ENCODE measurements around the gene ETV6. TPM values are rescaled to one million over a fixed set of nuclear protein-coding genes. Genes with fewer than 3 reads are reported as not detected.

The ETV6 gene
- total RNA-seq, 1 experiment from 2014 or later: 14.1 TPM

DNA sequence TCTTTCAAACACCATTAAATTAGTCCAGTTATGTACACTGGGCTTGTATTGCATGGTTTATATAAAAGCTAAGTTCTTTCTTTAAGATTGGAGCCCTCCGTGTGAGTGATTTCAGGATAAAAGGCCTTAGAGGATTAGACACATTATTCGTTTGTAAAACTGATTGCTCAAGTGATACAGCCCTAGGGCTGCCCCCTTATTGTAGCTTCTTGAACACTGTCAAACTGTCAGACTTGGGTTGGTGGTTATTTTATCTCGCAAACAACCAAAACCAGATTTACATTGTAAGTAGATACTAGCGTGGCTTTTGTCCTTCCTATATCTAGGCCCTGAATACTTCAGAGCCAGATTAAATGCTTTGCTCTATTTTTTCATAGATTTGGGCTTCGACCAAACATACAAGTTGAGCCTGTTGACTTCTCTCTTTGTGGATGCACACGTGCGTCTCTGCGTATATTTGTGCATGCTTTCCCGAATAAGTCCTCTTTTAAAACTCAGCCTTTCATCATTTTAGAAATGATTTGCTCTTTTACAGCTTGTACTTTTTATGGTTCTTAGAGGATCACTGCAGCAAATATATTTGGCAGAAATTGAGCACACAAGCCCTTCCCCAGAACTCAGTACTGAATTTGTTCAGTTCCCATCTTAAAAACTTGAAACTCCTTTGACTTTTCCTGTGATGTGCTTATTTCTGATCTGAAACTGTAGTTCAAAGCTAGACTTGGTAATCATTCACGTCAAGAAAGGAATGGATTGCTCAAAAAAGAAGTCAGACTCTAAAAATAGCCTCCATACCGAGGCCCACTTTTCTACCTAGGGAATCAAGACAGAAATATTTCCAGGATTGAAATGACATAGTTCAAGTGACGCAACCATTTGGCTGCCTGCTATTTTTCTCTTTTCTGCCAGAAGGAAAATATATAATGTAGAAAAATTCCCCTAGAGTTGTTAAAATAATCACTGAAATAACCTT, 129.5 kb downstream of the ETV6 start:
- ChIA-PET RAD21 (ENCODE audit: low non-redundant PET in 1 of 2, low total read pairs in 2 of 2, uncharacterized antibody in 2 of 2, unreplicated experiment in 2 of 2) (no interaction called here), POLR2A (no interaction called here), CTCF (no interaction called here)
- H3K9me2 ChIP-seq (ENCODE audit: insufficient read depth): no peaks in the 10 kb centered on the region
- no peaks in the 10 kb centered on the region for H3K4me1 ChIP-seq (ENCODE audit: control insufficient read depth in 1 of 2, insufficient read depth in 2 of 2, low read length in 2 of 2)
- ATAC-seq: no peak
- no TSS peak for BruUV-seq (replicated peaks)
- H3K79me2 ChIP-seq (ENCODE audit: insufficient read depth, low read length): no peaks in the 10 kb centered on the region
- H3K4me3 ChIP-seq (replicated peaks in 1 of 2; ENCODE audit: low read depth in 1 of 2, low read length in 2 of 2): no peak overlapping the region
- H4K20me1 ChIP-seq (ENCODE audit: insufficient read depth): no peaks in the 10 kb centered on the region
- no peak overlapping the region for H3K4me2 ChIP-seq (ENCODE audit: low read length)
- no peak overlapping the region for H3K9ac ChIP-seq (ENCODE audit: low read length)
- TF ChIP-seq, protein P1, sequence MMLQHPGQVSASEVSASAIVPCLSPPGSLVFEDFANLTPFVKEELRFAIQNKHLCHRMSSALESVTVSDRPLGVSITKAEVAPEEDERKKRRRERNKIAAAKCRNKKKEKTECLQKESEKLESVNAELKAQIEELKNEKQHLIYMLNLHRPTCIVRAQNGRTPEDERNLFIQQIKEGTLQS (IDR thresholded peaks at IDR 0.05): no peak
- TF ChIP-seq, protein P2, sequence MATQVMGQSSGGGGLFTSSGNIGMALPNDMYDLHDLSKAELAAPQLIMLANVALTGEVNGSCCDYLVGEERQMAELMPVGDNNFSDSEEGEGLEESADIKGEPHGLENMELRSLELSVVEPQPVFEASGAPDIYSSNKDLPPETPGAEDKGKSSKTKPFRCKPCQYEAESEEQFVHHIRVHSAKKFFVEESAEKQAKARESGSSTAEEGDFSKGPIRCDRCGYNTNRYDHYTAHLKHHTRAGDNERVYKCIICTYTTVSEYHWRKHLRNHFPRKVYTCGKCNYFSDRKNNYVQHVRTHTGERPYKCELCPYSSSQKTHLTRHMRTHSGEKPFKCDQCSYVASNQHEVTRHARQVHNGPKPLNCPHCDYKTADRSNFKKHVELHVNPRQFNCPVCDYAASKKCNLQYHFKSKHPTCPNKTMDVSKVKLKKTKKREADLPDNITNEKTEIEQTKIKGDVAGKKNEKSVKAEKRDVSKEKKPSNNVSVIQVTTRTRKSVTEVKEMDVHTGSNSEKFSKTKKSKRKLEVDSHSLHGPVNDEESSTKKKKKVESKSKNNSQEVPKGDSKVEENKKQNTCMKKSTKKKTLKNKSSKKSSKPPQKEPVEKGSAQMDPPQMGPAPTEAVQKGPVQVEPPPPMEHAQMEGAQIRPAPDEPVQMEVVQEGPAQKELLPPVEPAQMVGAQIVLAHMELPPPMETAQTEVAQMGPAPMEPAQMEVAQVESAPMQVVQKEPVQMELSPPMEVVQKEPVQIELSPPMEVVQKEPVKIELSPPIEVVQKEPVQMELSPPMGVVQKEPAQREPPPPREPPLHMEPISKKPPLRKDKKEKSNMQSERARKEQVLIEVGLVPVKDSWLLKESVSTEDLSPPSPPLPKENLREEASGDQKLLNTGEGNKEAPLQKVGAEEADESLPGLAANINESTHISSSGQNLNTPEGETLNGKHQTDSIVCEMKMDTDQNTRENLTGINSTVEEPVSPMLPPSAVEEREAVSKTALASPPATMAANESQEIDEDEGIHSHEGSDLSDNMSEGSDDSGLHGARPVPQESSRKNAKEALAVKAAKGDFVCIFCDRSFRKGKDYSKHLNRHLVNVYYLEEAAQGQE (IDR thresholded peaks at IDR 0.05; ENCODE audit: low read depth): no peak
- TF ChIP-seq YY1 (IDR thresholded peaks at IDR 0.05; ENCODE audit: extremely low read depth, insufficient replicate concordance, low read depth, low read length) (no peak), POLR2A (IDR thresholded peaks at IDR 0.05; ENCODE audit: borderline replicate concordance, extremely low read depth, insufficient read depth, insufficient read length) (no peak), EZH2phosphoT487 (IDR thresholded peaks at IDR 0.05; ENCODE audit: borderline replicate concordance) (no peak), RAD21 (IDR thresholded peaks at IDR 0.05; ENCODE audit: low read depth) (no peak), SRF (IDR thresholded peaks at IDR 0.05; ENCODE audit: low read depth) (no peak), ZFX (IDR thresholded peaks at IDR 0.05) (no peak), JUND (IDR thresholded peaks at IDR 0.05) (no peak), POLR2AphosphoS5 (IDR thresholded peaks at IDR 0.05; ENCODE audit: low read depth, low read length) (no peak), TCF7L2 (IDR thresholded peaks at IDR 0.05; ENCODE audit: borderline replicate concordance, extremely low read depth, insufficient read depth, insufficient read length) (no peak), SP1 (IDR thresholded peaks at IDR 0.05; ENCODE audit: low read depth) (no peak), CBX3 (IDR thresholded peaks at IDR 0.05; ENCODE audit: low read depth) (no peak), EGR1 (IDR thresholded peaks at IDR 0.05; ENCODE audit: low read depth) (no peak), ZNF274 (IDR thresholded peaks at IDR 0.05; ENCODE audit: low read depth, low read length) (no peak)
- TF ChIP-seq, protein P3, sequence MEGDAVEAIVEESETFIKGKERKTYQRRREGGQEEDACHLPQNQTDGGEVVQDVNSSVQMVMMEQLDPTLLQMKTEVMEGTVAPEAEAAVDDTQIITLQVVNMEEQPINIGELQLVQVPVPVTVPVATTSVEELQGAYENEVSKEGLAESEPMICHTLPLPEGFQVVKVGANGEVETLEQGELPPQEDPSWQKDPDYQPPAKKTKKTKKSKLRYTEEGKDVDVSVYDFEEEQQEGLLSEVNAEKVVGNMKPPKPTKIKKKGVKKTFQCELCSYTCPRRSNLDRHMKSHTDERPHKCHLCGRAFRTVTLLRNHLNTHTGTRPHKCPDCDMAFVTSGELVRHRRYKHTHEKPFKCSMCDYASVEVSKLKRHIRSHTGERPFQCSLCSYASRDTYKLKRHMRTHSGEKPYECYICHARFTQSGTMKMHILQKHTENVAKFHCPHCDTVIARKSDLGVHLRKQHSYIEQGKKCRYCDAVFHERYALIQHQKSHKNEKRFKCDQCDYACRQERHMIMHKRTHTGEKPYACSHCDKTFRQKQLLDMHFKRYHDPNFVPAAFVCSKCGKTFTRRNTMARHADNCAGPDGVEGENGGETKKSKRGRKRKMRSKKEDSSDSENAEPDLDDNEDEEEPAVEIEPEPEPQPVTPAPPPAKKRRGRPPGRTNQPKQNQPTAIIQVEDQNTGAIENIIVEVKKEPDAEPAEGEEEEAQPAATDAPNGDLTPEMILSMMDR (IDR thresholded peaks at IDR 0.05 in 2 of 3, conservative IDR thresholded peaks at IDR 0.05 in 1 of 3; ENCODE audit: borderline replicate concordance in 1 of 3, insufficient read depth in 1 of 3, low read depth in 2 of 3, low read length in 2 of 3): no peak
- TF ChIP-seq, protein P4, sequence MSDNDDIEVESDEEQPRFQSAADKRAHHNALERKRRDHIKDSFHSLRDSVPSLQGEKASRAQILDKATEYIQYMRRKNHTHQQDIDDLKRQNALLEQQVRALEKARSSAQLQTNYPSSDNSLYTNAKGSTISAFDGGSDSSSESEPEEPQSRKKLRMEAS (IDR thresholded peaks at IDR 0.05): no peak
- TF ChIP-seq, protein P5, sequence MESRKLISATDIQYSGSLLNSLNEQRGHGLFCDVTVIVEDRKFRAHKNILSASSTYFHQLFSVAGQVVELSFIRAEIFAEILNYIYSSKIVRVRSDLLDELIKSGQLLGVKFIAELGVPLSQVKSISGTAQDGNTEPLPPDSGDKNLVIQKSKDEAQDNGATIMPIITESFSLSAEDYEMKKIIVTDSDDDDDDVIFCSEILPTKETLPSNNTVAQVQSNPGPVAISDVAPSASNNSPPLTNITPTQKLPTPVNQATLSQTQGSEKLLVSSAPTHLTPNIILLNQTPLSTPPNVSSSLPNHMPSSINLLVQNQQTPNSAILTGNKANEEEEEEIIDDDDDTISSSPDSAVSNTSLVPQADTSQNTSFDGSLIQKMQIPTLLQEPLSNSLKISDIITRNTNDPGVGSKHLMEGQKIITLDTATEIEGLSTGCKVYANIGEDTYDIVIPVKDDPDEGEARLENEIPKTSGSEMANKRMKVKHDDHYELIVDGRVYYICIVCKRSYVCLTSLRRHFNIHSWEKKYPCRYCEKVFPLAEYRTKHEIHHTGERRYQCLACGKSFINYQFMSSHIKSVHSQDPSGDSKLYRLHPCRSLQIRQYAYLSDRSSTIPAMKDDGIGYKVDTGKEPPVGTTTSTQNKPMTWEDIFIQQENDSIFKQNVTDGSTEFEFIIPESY (IDR thresholded peaks at IDR 0.05; ENCODE audit: extremely low read depth, insufficient replicate concordance, low read length): no peak
- H3K27ac ChIP-seq (ENCODE audit: low read depth, low read length): no peak overlapping the region
- intact Hi-C loops (cut with micrococcal nuclease): no loop called here
- no peaks in the 10 kb centered on the region for H3K27me3 ChIP-seq (ENCODE audit: insufficient read depth, low read length)
- H3K9me3 ChIP-seq (ENCODE audit: control insufficient read depth in 1 of 2, insufficient read depth in 1 of 2, low read depth in 1 of 2, low read length in 2 of 2): no peaks in the 10 kb centered on the region
- H2AFZ ChIP-seq (ENCODE audit: low read depth, low read length, poor library complexity, severe bottlenecking): no peak overlapping the region
- no peak for DNase-seq (ENCODE audit: low read depth, low spot score)
- H3K36me3 ChIP-seq (ENCODE audit: control insufficient read depth in 1 of 2, insufficient read depth in 2 of 2, low read length in 2 of 2): no peaks in the 10 kb centered on the region
